DND-41 (cell line): Measurements from ENCODE around the gene CASQ2.

Source experiments
- CTCF ChIP-seq: IDR thresholded peaks from 2 replicates; pipeline ENCODE4 v1.5.1; 2012; ENCODE audit warnings: borderline replicate concordance, low read length, moderate library complexity, mild to moderate bottlenecking; ENCODE audit not compliant: poor library complexity, severe bottlenecking; ENCODE audit errors: extremely low read depth
- EZH2 ChIP-seq: IDR thresholded peaks from 3 replicates; pipeline ENCODE4 v1.6.1; 2012; ENCODE audit warnings: borderline replicate concordance, low read depth, mild to moderate bottlenecking, moderate library complexity, low read length, inconsistent platforms; ENCODE audit not compliant: severe bottlenecking

GRCh38 chr1:115814685-115815398 lies 46.3 kb upstream of the CASQ2 start:
- TF ChIP-seq EZH2: no peak
- no peak for TF ChIP-seq CTCF
